ENCODE measurements around the gene SPRR2E.
"Not testable (repeated sequence)": the region's sequence is repeated elsewhere in the genome, so short reads cannot be mapped to it uniquely, and the experiment has no call there.

Gene SPRR2E

DNA sequence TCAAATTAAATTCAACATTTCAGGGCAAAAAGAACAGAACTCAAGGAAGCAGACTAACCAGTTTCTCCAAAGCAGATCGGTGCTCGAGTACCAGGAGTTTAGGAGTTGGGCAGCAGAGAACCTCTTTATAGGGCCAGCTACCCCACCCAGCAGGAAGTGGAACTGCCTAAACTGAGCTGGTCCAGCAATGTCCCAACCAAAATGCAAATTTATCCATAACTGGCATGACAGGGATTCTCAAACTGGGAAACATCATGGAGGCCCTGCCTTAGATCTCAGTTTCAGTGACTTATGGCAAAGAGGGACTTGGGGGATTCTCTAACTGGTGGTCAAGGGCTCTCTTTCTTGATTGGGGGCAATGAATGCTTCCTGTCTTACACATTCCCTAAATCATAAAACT is 22.8 kb downstream of the SPRR2E start, which contains the start of gene SPRR2B:
Gene SPRR2B, minus strand, starts transcription at position 101 of the 400 bp plus-strand sequence. CDS start 772 bp downstream, outside the sequence.
- ChIA-PET CTCF (no interaction called here), POLR2A (no interaction called here)
- TF ChIP-seq, protein P1, sequence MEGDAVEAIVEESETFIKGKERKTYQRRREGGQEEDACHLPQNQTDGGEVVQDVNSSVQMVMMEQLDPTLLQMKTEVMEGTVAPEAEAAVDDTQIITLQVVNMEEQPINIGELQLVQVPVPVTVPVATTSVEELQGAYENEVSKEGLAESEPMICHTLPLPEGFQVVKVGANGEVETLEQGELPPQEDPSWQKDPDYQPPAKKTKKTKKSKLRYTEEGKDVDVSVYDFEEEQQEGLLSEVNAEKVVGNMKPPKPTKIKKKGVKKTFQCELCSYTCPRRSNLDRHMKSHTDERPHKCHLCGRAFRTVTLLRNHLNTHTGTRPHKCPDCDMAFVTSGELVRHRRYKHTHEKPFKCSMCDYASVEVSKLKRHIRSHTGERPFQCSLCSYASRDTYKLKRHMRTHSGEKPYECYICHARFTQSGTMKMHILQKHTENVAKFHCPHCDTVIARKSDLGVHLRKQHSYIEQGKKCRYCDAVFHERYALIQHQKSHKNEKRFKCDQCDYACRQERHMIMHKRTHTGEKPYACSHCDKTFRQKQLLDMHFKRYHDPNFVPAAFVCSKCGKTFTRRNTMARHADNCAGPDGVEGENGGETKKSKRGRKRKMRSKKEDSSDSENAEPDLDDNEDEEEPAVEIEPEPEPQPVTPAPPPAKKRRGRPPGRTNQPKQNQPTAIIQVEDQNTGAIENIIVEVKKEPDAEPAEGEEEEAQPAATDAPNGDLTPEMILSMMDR (IDR thresholded peaks at IDR 0.05; ENCODE audit: insufficient read depth, low read length, missing control alignments) = no peak
- DNase-seq (ENCODE audit: low read depth, low spot score) = no peak
- H3K4me3 ChIP-seq (ENCODE audit: low read depth, low read length) = no peak within 1 kb of the TSS

DNA sequence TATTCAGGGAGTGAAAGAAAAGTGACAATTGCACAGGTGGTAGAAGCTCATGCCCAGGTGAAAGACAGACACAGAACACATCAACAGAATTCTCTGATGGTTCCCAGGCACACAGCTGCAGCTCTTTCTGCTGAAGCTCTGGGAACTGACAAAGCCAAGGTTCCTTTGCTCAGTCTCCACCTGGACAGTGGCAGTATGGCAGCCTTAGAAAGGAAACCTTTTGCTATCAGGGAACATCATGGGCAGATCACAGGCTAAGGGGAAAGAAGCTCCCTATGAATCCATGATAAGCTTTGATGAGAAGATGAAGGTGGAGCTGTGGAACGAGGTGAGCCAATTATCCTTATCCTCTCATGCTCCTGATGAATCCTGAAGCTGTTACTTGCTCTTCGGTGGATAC is 24.1 kb downstream of the SPRR2E start:
- H3K4me3 ChIP-seq (ENCODE audit: low read depth, low read length) = no peak overlapping the region
- no peak for DNase-seq (ENCODE audit: low read depth, low spot score)
- TF ChIP-seq, protein P1 (IDR thresholded peaks at IDR 0.05; ENCODE audit: insufficient read depth, low read length, missing control alignments) = no peak
- ChIA-PET CTCF (no interaction called here), POLR2A (no interaction called here)

DNA sequence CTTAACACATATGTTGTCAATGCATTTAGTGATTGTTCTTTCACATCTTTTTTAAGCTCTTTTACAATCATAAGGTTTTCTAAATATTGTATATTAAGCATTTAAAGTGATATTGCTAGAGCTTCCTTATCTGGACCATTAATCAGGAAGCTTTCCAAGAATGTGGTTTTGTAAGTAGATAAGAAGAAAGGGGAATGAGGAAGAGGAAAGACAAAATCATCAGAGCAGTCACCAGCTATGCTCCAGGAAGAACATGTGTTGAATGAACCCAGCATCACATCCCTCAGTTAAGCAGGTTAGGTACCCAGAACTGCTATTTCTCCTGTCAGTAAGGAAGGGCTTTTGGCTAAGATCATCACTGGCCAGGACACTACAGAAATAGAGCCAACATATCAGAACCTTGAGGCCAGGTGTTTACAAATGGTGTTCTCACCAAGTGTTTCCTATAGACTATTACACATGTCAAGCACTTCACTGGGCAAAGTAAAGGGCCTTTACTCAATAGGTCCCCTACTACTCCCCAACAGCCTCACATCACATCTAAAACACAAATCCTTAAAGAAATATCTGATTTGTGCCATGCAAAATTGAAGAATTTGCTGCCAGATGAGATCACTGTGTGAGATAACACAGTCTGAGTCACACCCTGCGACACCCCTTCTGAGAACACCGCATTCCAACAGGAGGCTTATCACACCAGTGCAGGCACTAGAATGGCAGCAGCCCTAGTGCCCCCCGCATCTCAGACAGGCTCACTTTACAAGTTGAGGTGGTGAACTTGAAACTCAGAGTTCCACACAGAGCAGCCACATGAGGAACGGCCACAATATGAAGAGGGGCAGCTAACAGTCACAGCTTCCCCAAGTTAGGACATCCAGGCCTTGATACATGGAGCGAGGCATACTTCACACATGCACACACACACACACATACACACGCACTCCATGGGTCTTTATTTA is 35.2 kb downstream of the SPRR2E start:
- TF ChIP-seq, protein P1 (IDR thresholded peaks at IDR 0.05; ENCODE audit: insufficient read depth, low read length, missing control alignments) = no peak
- ChIA-PET CTCF (no interaction called here), POLR2A (no interaction called here)
- DNase-seq (ENCODE audit: low read depth, low spot score) = no peak
- H3K4me3 ChIP-seq (ENCODE audit: low read depth, low read length) = no peak overlapping the region

DNA sequence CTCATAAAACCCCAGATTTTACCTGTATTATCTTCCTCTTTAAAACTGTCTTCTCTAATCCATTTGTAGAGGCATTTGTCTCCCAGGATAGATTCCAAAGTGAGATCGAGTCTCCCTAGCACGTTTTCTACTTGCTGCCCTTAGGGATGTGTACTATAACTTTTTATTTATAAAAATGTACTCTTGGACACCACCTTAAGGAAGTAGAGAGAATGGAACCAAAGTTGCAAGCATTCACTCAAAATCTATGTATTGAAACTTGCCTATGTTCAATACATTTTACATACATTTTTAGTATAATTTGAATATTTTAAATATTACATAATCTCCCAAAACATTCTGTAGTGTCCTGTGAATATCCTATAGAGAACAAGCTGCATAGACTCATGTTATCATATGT is 36.2 kb downstream of the SPRR2E start:
- no peak for DNase-seq (ENCODE audit: low read depth, low spot score)
- TF ChIP-seq, protein P1 (IDR thresholded peaks at IDR 0.05; ENCODE audit: insufficient read depth, low read length, missing control alignments) = no peak
- H3K4me3 ChIP-seq (ENCODE audit: low read depth, low read length) = no peak overlapping the region
- POLR2A ChIA-PET = no interaction called here
- CTCF ChIA-PET = no interaction called here

DNA sequence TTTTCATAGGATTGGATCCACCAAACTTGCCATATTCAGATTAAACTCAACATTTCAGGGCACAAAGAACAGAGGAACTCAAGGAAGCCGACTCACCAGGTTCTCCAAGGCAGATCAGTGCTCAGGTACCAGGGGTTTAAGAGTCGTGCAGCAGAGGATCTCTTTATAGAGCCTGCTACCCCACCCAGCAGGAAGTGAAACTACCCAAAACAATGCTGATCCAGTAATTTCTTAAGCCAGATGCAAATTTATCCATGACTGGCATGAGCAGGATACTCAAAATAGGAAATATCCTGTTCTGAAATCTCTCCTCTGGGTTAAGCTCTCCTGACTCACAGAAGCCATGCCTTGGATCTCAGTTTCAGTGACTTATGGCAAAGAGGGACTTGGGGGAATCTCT is 37.0 kb downstream of the SPRR2E start, which contains the start of gene SPRR2A:
Gene SPRR2A, minus strand, starts transcription at position 138 of the 400 bp plus-strand sequence. CDS start 777 bp downstream, outside the sequence.
- DNase-seq (ENCODE audit: low read depth, low spot score) = no peak
- ChIA-PET CTCF (no interaction called here), POLR2A (no interaction called here)
- TF ChIP-seq, protein P1 (IDR thresholded peaks at IDR 0.05; ENCODE audit: insufficient read depth, low read length, missing control alignments) = no peak
- H3K4me3 ChIP-seq (ENCODE audit: low read depth, low read length) = no peak within 1 kb of the TSS

DNA sequence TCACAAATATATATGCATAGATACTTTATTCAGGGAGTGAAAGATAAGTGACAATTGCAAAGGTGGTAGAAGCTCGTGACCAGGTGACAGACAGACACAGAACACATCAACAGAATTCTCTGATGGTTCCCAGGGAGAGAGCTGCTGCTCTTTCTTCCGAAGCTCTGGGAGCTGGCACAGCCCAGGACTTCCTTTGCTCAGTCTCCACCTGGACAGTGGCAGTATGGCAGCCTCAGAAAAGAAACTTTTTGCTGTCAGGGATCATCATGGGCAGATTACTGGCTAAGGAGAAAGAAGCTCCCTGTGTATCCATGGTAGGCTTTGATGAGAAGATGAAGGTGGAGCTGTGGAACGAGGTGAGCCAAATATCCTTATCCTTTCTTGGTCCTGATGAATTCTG is 38.2 kb downstream of the SPRR2E start:
- DNase-seq (ENCODE audit: low read depth, low spot score); CTCF ChIA-PET; H3K4me3 ChIP-seq (ENCODE audit: low read depth, low read length); POLR2A ChIA-PET: not testable (repeated sequence)

Measured in AG04449 (cell line).